Smooth muscle cell (in vitro differentiated cells): ENCODE results near the gene EHMT1. TPM values are rescaled to one million over a fixed set of nuclear protein-coding genes. Genes with fewer than 3 reads are reported as not detected.

Experiments used
- DNase-seq: peaks from one replicate; lab custom pipeline; 2025; ENCODE audit not compliant: unreplicated experiment; lab: John Stamatoyannopoulos, UW
- H2AFZ ChIP-seq: fragments of 200-600 bp; sonication (generic); 2 replicates; pipeline ENCODE4 v1.6.0; 2016; ENCODE audit warnings: antibody characterized with exemption, low read depth, mild to moderate bottlenecking
- H3F3A ChIP-seq: fragments of 200-600 bp; sonication (generic); 2 replicates; pipeline ENCODE4 v1.6.0; 2017; ENCODE audit warnings: antibody characterized with exemption, low read depth
- H3K27ac ChIP-seq: fragments of 200-600 bp; sonication (generic); 2 replicates; pipeline ENCODE4 v1.5.1; 2016; ENCODE audit warnings: low read depth, mild to moderate bottlenecking
- H3K27me3 ChIP-seq: fragments of 200-600 bp; sonication (generic); 2 replicates; pipeline ENCODE4 v1.6.1; 2016; ENCODE audit warnings: low read depth, mild to moderate bottlenecking
- H3K36me3 ChIP-seq: fragments of 200-600 bp; sonication (generic); 2 replicates; pipeline ENCODE4 v1.5.1; 2016; ENCODE audit warnings: low read depth
- H3K4me1 ChIP-seq: fragments of 200-600 bp; sonication (generic); 2 replicates; pipeline ENCODE4 v1.5.1; 2016; ENCODE audit warnings: low read depth
- H3K4me2 ChIP-seq: fragments of 200-600 bp; sonication (generic); 2 replicates; pipeline ENCODE4 v1.6.0; 2016; ENCODE audit warnings: mild to moderate bottlenecking
- H3K4me3 ChIP-seq: fragments of 200-600 bp; sonication (generic); 2 replicates; pipeline ENCODE4 v1.5.1; 2016; ENCODE audit warnings: mild to moderate bottlenecking
- H3K79me2 ChIP-seq: fragments of 200-600 bp; sonication (generic); 2 replicates; pipeline ENCODE4 v1.6.0; 2016; ENCODE audit warnings: low read depth, mild to moderate bottlenecking
- H3K9ac ChIP-seq: fragments of 200-600 bp; sonication (generic); 2 replicates; pipeline ENCODE4 v1.6.0; 2016; ENCODE audit warnings: low read depth
- H3K9me3 ChIP-seq: fragments of 200-600 bp; sonication (generic); replicated peaks from 2 replicates; pipeline ENCODE4 v1.5.1; 2016; ENCODE audit warnings: low read depth
- H4K20me1 ChIP-seq: fragments of 200-600 bp; sonication (generic); 2 replicates; pipeline ENCODE4 v1.6.0; 2016; ENCODE audit warnings: low read depth
- WGBS: methylation state at CpG from one replicate; pipeline ENCODE4 v1.1.7; 2016; ENCODE audit warnings: low lambda C conversion rate; 5-methylcytosine and 5-hydroxymethylcytosine counted together
- polyA plus RNA-seq: library from polyadenylated mRNA; unstranded; fragments of >200 nt; fragmentation: Nextera tagmentation; extraction: Ambion mirVana; gene quantifications from 2 replicates; pipeline ENCODE4 v1.2.1, GENCODE V29; 2016
- total RNA-seq: library from RNA; depleted of rRNA; stranded (reverse); fragments of >200 nt; gene quantifications from 2 replicates; pipeline ENCODE4 v1.2.3, GENCODE V29; 2014
- TF ChIP-seq, protein P1 (sequence below): fragments of 200-600 bp; sonication (generic); IDR thresholded peaks from 2 replicates; pipeline ENCODE4 v1.5.1; 2017; ENCODE audit warnings: borderline replicate concordance, mild to moderate bottlenecking, antibody characterized with exemption; ENCODE audit not compliant: insufficient read depth, poor library complexity, severe bottlenecking

The EHMT1 gene
- total and polyA plus RNA-seq, 2 experiments from 2014 or later, result 23.1 to 34.1 TPM

DNA sequence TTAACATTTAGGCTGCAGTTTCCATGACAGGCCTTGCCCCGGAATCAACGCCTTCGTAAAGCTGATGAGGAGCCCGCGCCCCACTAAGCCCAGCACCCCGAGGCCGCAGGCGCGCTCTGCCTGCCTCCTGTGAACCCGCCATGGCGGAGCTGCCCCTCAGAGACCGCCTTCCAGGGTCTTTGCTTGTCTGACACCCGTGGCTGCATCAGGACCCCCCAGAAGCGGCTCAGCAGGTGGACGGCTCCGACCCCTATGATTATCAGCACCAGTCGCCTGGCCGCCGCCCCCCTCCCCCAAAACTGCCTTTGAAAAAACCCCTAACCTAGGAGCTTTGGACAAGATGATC lies 39.6 kb upstream of the EHMT1 start:
- DNase-seq, result no peak
- Histone ChIP-seq H2AFZ (peak overlapping the region; percentile 94), H3F3A (no peaks in the 10 kb centered on the region), H3K4me2 (peak overlapping the region; percentile 96), H3K9me3 (no peaks in the 10 kb centered on the region), H3K4me3 (peak overlapping the region; percentile 89), H3K27ac (peak overlapping the region; percentile 40), H4K20me1 (peaks cover 12% of the 10 kb centered on the region), H3K4me1 (peaks cover 11% of the 10 kb centered on the region), H3K36me3 (no peaks in the 10 kb centered on the region), H3K27me3 (no peaks in the 10 kb centered on the region), H3K79me2 (peaks cover 26% of the 10 kb centered on the region), H3K9ac (peak overlapping the region; percentile 71)
- WGBS, result 66% methylated on average over 19 of the region's 19 CpGs
- TF ChIP-seq, protein P1, sequence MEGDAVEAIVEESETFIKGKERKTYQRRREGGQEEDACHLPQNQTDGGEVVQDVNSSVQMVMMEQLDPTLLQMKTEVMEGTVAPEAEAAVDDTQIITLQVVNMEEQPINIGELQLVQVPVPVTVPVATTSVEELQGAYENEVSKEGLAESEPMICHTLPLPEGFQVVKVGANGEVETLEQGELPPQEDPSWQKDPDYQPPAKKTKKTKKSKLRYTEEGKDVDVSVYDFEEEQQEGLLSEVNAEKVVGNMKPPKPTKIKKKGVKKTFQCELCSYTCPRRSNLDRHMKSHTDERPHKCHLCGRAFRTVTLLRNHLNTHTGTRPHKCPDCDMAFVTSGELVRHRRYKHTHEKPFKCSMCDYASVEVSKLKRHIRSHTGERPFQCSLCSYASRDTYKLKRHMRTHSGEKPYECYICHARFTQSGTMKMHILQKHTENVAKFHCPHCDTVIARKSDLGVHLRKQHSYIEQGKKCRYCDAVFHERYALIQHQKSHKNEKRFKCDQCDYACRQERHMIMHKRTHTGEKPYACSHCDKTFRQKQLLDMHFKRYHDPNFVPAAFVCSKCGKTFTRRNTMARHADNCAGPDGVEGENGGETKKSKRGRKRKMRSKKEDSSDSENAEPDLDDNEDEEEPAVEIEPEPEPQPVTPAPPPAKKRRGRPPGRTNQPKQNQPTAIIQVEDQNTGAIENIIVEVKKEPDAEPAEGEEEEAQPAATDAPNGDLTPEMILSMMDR, result no peak

DNA sequence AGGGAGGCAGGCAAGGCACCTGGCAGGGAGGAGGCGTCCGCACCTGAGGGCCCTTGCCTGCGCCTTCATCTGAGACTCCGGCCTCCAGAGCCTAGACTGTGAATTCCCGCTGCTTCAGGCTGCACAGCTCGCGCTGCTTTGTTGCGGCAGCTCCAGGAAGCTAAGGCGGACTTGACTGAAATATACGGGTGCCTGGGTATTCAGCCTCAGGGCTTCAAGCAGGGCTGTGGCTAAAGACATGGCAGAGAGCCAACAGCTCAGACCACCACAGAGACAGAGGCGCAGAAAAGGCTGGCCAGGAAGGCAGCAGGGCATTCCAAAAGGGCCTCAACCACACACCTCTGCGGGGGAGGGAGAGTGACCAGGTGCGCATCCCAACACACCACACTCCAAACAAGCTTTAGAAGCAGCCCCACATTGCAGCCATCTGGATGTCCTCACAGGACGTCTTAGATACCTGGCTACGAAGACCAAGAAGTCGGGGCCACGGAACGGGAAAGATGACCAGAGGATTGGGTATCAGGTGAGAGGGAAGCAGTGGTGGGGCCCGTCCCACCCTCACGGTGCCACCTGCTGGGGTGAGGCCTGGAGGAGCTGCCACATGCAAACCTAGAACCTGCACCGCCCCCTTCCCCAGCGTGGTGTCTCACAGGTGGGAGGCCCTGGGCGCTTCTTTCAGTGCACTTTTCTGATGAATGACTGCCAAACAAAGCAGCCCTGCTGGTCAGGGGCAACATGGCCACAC lies 38.4 kb upstream of the EHMT1 start:
- Histone ChIP-seq H4K20me1 (peaks cover 12% of the 10 kb centered on the region), H2AFZ (no peak overlapping the region), H3K36me3 (no peaks in the 10 kb centered on the region), H3K27me3 (no peaks in the 10 kb centered on the region), H3F3A (no peaks in the 10 kb centered on the region), H3K4me1 (peaks cover 11% of the 10 kb centered on the region), H3K27ac (no peak overlapping the region), H3K9me3 (no peaks in the 10 kb centered on the region), H3K9ac (no peak overlapping the region), H3K4me3 (no peak overlapping the region), H3K79me2 (peaks cover 26% of the 10 kb centered on the region), H3K4me2 (no peak overlapping the region)
- TF ChIP-seq, protein P1, result no peak
- 94% methylated on average over 23 of the region's 23 CpGs for WGBS
- DNase-seq, result no peak

DNA sequence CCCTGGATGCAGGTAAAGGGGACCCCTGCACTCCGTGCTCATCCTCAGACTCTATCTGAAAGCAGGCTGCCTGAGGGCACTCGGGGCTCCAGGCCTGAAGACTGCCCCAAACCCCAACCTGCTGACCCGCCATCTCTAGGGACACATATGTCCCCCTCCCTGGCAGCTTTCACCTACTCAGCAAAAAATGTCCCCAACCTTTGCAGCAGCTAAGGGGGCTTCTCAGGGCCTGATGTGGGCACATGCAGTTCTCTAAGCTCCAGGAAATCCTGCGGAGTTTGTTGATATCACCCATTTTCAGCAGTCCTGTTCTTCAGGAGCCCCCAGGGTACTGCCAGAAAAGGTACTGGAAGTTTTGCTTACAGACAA lies 37.9 kb upstream of the EHMT1 start:
- no peak overlapping the region for H2AFZ ChIP-seq
- no peaks in the 10 kb centered on the region for H3K27me3 ChIP-seq
- H3K79me2 ChIP-seq, result peaks cover 24% of the 10 kb centered on the region
- WGBS, result 95% methylated on average over 4 of the region's 4 CpGs
- no peak overlapping the region for H3K4me2 ChIP-seq
- DNase-seq, result no peak
- peaks cover 11% of the 10 kb centered on the region for H3K4me1 ChIP-seq
- H4K20me1 ChIP-seq, result peaks cover 11% of the 10 kb centered on the region
- H3K36me3 ChIP-seq, result no peaks in the 10 kb centered on the region
- H3K4me3 ChIP-seq, result no peak overlapping the region
- no peaks in the 10 kb centered on the region for H3K9me3 ChIP-seq
- no peak overlapping the region for H3K27ac ChIP-seq
- H3K9ac ChIP-seq, result no peak overlapping the region
- H3F3A ChIP-seq, result no peaks in the 10 kb centered on the region
- TF ChIP-seq, protein P1, result no peak
